Measurements from ENCODE around the gene LSM14A.
A peak's percentile ranks its signal among the peaks of the same experiment; 100 is the strongest.
"Not testable (repeated sequence)": the region's sequence is repeated elsewhere in the genome, so short reads cannot be mapped to it uniquely, and the experiment has no call there.

LSM14A gene

GRCh38 chr19:34150558-34150957 lies 21.7 kb upstream of the LSM14A start:
- Histone ChIP-seq H3K9me3 (replicated peaks in 1 of 11) (no peaks in the 10 kb centered on the region), H3K9ac (no peak overlapping the region), H3K27ac (no peak overlapping the region), H3K36me3 (no peaks in the 10 kb centered on the region), H3K4me3 (no peak overlapping the region), H4K20me1 (no peaks in the 10 kb centered on the region), H3K4me2 (no peak overlapping the region), H3K4me1 (no peaks in the 10 kb centered on the region), H3K27me3 (no peaks in the 10 kb centered on the region)
- no peak for TF ChIP-seq Cebpa-rat (IDR thresholded peaks at IDR 0.05)

GRCh38 chr19:34151439-34151838 lies 20.9 kb upstream of the LSM14A start:
- Histone ChIP-seq H3K27ac (no peak overlapping the region), H3K4me3 (no peak overlapping the region), H3K9ac (no peak overlapping the region), H4K20me1 (no peaks in the 10 kb centered on the region), H3K27me3 (no peaks in the 10 kb centered on the region), H3K36me3 (no peaks in the 10 kb centered on the region), H3K4me1 (no peaks in the 10 kb centered on the region), H3K4me2 (no peak overlapping the region), H3K9me3 (replicated peaks in 1 of 11) (no peaks in the 10 kb centered on the region)
- TF ChIP-seq Cebpa-rat (IDR thresholded peaks at IDR 0.05) = no peak

- Histone ChIP-seq H3K4me3 (no peak overlapping the region), H3K27ac (no peak overlapping the region), H4K20me1 (no peaks in the 10 kb centered on the region), H3K4me2 (no peak overlapping the region), H3K9me3 (replicated peaks in 1 of 11) (no peaks in the 10 kb centered on the region), H3K9ac (no peak overlapping the region), H3K4me1 (peaks cover 0 to 9% (median 5%) of the 10 kb centered on the region in 10 experiments; a peak in 7 of 20 replicates), H3K36me3 (no peaks in the 10 kb centered on the region), H3K27me3 (no peaks in the 10 kb centered on the region)
- no peak for TF ChIP-seq Cebpa-rat (IDR thresholded peaks at IDR 0.05)
These were observed 17.9 kb upstream of the LSM14A start for GRCh38 chr19:34154401-34154800.

- H3K4me3 ChIP-seq = no peak overlapping the region
- no peak overlapping the region for H3K27ac ChIP-seq
- H3K27me3 ChIP-seq = no peaks in the 10 kb centered on the region
- TF ChIP-seq Cebpa-rat (IDR thresholded peaks at IDR 0.05) = no peak
- no peak overlapping the region for H3K4me2 ChIP-seq
- peaks cover 0 to 11% (median 5%) of the 10 kb centered on the region in 10 experiments; a peak in 7 of 20 replicates for H3K4me1 ChIP-seq
- H3K9me3 ChIP-seq (replicated peaks in 1 of 11) = no peaks in the 10 kb centered on the region
- no peaks in the 10 kb centered on the region for H3K36me3 ChIP-seq
- no peak overlapping the region for H3K9ac ChIP-seq
- no peaks in the 10 kb centered on the region for H4K20me1 ChIP-seq
These were observed 16.6 kb upstream of the LSM14A start for GRCh38 chr19:34155686-34156085.

GRCh38 chr19:34158966-34159365 lies 13.3 kb upstream of the LSM14A start:
- not testable (repeated sequence) for H3K4me3 ChIP-seq; H3K9ac ChIP-seq; H3K27me3 ChIP-seq; H3K9me3 ChIP-seq (replicated peaks in 1 of 11); H4K20me1 ChIP-seq; H3K36me3 ChIP-seq
- Histone ChIP-seq H3K27ac (peak overlapping the region in 4 of 11 experiments; percentile 7 to 26 (median 20); a peak in 6 of 22 replicates), H3K4me2 (peak overlapping the region in 9 of 11 experiments; percentile 12 to 53 (median 31); a peak in 10 of 22 replicates), H3K4me1 (peaks cover 0 to 11% (median 6%) of the 10 kb centered on the region in 10 experiments; a peak in 10 of 20 replicates)
- TF ChIP-seq Cebpa-rat (IDR thresholded peaks at IDR 0.05) = peak in 3 of 11 experiments; percentile 43 to 71 (median 59); a peak in 5 of 22 replicates

GRCh38 chr19:34159541-34159940 lies 12.8 kb upstream of the LSM14A start:
- Histone ChIP-seq H3K4me2 (peak overlapping the region in 1 of 11 experiments; percentile 50; a peak in 2 of 22 replicates), H3K4me1 (peaks cover 0 to 15% (median 8%) of the 10 kb centered on the region in 10 experiments; a peak in 12 of 20 replicates)
- H3K4me3 ChIP-seq; H3K9me3 ChIP-seq (replicated peaks in 1 of 11); H3K27ac ChIP-seq; H4K20me1 ChIP-seq; H3K27me3 ChIP-seq; H3K36me3 ChIP-seq; H3K9ac ChIP-seq: not testable (repeated sequence)

- not testable (repeated sequence) for H3K27ac ChIP-seq; H3K9me3 ChIP-seq (replicated peaks in 1 of 11)
These were observed 10.4 kb upstream of the LSM14A start for GRCh38 chr19:34161902-34162301.

GRCh38 chr19:34165295-34165738 lies 7.0 kb upstream of the LSM14A start:
- TF ChIP-seq Cebpa-rat (IDR thresholded peaks at IDR 0.05) = no peak
- H3K4me1 ChIP-seq = peaks cover 3 to 39% (median 17%) of the 10 kb centered on the region in 10 experiments
- H3K36me3 ChIP-seq = no peaks in the 10 kb centered on the region
- no peaks in the 10 kb centered on the region for H4K20me1 ChIP-seq
- H3K9ac ChIP-seq = no peak overlapping the region
- peak overlapping the region in 3 of 11 experiments; percentile 28 to 64 (median 45); a peak in 5 of 22 replicates for H3K27ac ChIP-seq
- no peaks in the 10 kb centered on the region for H3K9me3 ChIP-seq (replicated peaks in 1 of 11)
- H3K4me3 ChIP-seq = no peak overlapping the region
- H3K27me3 ChIP-seq = no peaks in the 10 kb centered on the region
- peak overlapping the region in 5 of 11 experiments; percentile 26 to 72 (median 60); a peak in 8 of 22 replicates for H3K4me2 ChIP-seq

More at GRCh38 chr19:34161902-34162301, 10.4 kb upstream of the LSM14A start:
- not testable (repeated sequence) for H3K36me3 ChIP-seq, H3K27me3 ChIP-seq, H3K4me3 ChIP-seq, H4K20me1 ChIP-seq, H3K9ac ChIP-seq
- H3K4me2 ChIP-seq = peak overlapping the region in 1 of 11 experiments; percentile 9; a peak in 1 of 22 replicates
- peaks cover 0 to 25% (median 10%) of the 10 kb centered on the region in 10 experiments; a peak in 13 of 20 replicates for H3K4me1 ChIP-seq

- Histone ChIP-seq H4K20me1 (peaks cover 14 to 20% (median 16%) of the 10 kb centered on the region in 11 experiments; a peak in 20 of 22 replicates), H3K4me1 (peaks cover 29 to 52% (median 42%) of the 10 kb centered on the region in 10 experiments), H3K27ac (peak overlapping the region in 2 of 11 experiments; percentile 99 to 100; a peak in 4 of 22 replicates), H3K4me2 (peak overlapping the region in 6 of 11 experiments; percentile 61 to 95 (median 89); a peak in 7 of 22 replicates)
- not testable (repeated sequence) for H3K4me3 ChIP-seq; H3K36me3 ChIP-seq; H3K27me3 ChIP-seq; H3K9me3 ChIP-seq (replicated peaks in 1 of 11); H3K9ac ChIP-seq
These were observed 2.7 kb upstream of the LSM14A start for GRCh38 chr19:34169475-34170199.

Measured in BLaER1 treated with 17β-estradiol and CSF1 and Interleukin-3, amounts not matched to agents 10 nM and 100 nM (cell line).